Cardiac fibroblast (primary cell): ENCODE data around the gene USPL1.
"Not testable (repeated sequence)": the region's sequence is repeated elsewhere in the genome, so short reads cannot be mapped to it uniquely, and the experiment has no call there.

Source experiments
- DNase-seq, 2 donors: peaks; one replicate each; pipeline versions ENCODE4 v3.0.0 to v3.0.0-alpha.2; 2010; ENCODE audit warnings: low read depth in 2 of 2
- H3K4me3 ChIP-seq, 2 donors: replicated peaks in 1 of 2; 1 replicate in 1 of 2; 2 replicates in 1 of 2; pipeline ENCODE4 v1.5.1; 2011; ENCODE audit warnings: low read depth in 2 of 2, low read length in 2 of 2, mild to moderate bottlenecking in 2 of 2, moderate library complexity in 1 of 2
- CTCF ChIP-seq: IDR thresholded peaks from one replicate; pipeline ENCODE4 v1.5.1; 2011; ENCODE audit warnings: low read depth, mild to moderate bottlenecking, low read length, inconsistent platforms

Gene USPL1

GRCh38 chr13:30634838-30635237 is 17.1 kb downstream of the USPL1 start:
- no peak for TF ChIP-seq CTCF

GRCh38 chr13:30638301-30638700 is 20.6 kb downstream of the USPL1 start:
- TF ChIP-seq CTCF: no peak
- DNase-seq: no peak

More at GRCh38 chr13:30634838-30635237, 17.1 kb downstream of the USPL1 start:
- no peak for DNase-seq
- no peak overlapping the region for H3K4me3 ChIP-seq

GRCh38 chr13:30639671-30640070 is 22.0 kb downstream of the USPL1 start:
- peak; percentile 85 to 87 for DNase-seq
- no peak overlapping the region for H3K4me3 ChIP-seq
- no peak for TF ChIP-seq CTCF

More at GRCh38 chr13:30638301-30638700, 20.6 kb downstream of the USPL1 start:
- no peak overlapping the region for H3K4me3 ChIP-seq

GRCh38 chr13:30641173-30641572 is 23.5 kb downstream of the USPL1 start:
- H3K4me3 ChIP-seq, DNase-seq: not testable (repeated sequence)

- TF ChIP-seq CTCF: no peak
- no peak for DNase-seq
- no peak overlapping the region for H3K4me3 ChIP-seq
These were observed 27.9 kb downstream of the USPL1 start for GRCh38 chr13:30645629-30646028.

GRCh38 chr13:30647420-30647819 is 29.7 kb downstream of the USPL1 start:
- no peak overlapping the region for H3K4me3 ChIP-seq
- TF ChIP-seq CTCF: no peak
- DNase-seq: no peak

- H3K4me3 ChIP-seq: no peak overlapping the region
- no peak for TF ChIP-seq CTCF
- no peak for DNase-seq
These were observed 30.3 kb downstream of the USPL1 start for GRCh38 chr13:30647824-30648521.
